SK-N-SH treated with all-trans-retinoic acid at 6 μM for 48 hours (cell line): ENCODE measurements around the gene ATP6V0E1.

Experiments
- ATAC-seq: fragments of 200-7000 bp; cut with Tn5 transposase; 3 replicates; pipeline ENCODE4 v1.9.1; 2020; ENCODE audit warnings: mild to moderate bottlenecking, moderate library complexity
- ARNTL ChIP-seq: fragments of 450-650 bp; formaldehyde crosslinking; IDR thresholded peaks from 2 replicates; pipeline ENCODE4 v1.5.0; 2020; ENCODE audit warnings: low read depth, mild to moderate bottlenecking, moderate library complexity, borderline replicate concordance
- BACH2 ChIP-seq: fragments of 250-450 bp; sonication (Bioruptor Pico); IDR thresholded peaks from 2 replicates; pipeline ENCODE4 v1.9.0; 2021; ENCODE audit warnings: mild to moderate bottlenecking, borderline replicate concordance
- CREB5 ChIP-seq: fragments of 250-450 bp; sonication (Bioruptor Pico); IDR thresholded peaks from 2 replicates; pipeline ENCODE4 v1.5.1; 2020; ENCODE audit warnings: low read depth, mild to moderate bottlenecking, moderate library complexity
- CSDC2 ChIP-seq: fragments of 250-450 bp; sonication (Bioruptor Pico); IDR thresholded peaks from 2 replicates; pipeline ENCODE4 v1.5.0; 2020; ENCODE audit warnings: mild to moderate bottlenecking, moderate library complexity
- CSRNP3 ChIP-seq: fragments of 250-450 bp; sonication (Bioruptor Pico); IDR thresholded peaks from 2 replicates; pipeline ENCODE4 v1.5.1; 2021; ENCODE audit warnings: mild to moderate bottlenecking, moderate library complexity
- ESRRG ChIP-seq: fragments of 250-450 bp; sonication (Bioruptor Pico); IDR thresholded peaks from 2 replicates; pipeline ENCODE4 v1.6.1; 2021; ENCODE audit warnings: mild to moderate bottlenecking
- GLIS3 ChIP-seq: fragments of 250-450 bp; sonication (Bioruptor Pico); IDR thresholded peaks from 2 replicates; pipeline ENCODE4 v1.5.0; 2020; ENCODE audit warnings: mild to moderate bottlenecking, moderate library complexity
- ISL1 ChIP-seq: fragments of 250-450 bp; sonication (Bioruptor Pico); IDR thresholded peaks from 2 replicates; pipeline ENCODE4 v2.1.2; 2022; ENCODE audit warnings: mild to moderate bottlenecking, moderate library complexity
- PATZ1 ChIP-seq: fragments of 250-450 bp; sonication (Bioruptor Pico); IDR thresholded peaks from 2 replicates; pipeline ENCODE4 v1.8.0; 2020; ENCODE audit warnings: mild to moderate bottlenecking, moderate library complexity, borderline replicate concordance
- RARB ChIP-seq: fragments of 250-450 bp; sonication (Bioruptor Pico); IDR thresholded peaks from 2 replicates; pipeline ENCODE4 v1.8.0; 2021; ENCODE audit warnings: mild to moderate bottlenecking, moderate library complexity
- SNAI2 ChIP-seq: fragments of 250-450 bp; sonication (Bioruptor Pico); IDR thresholded peaks from 2 replicates; pipeline ENCODE4 v1.5.0; 2020; ENCODE audit warnings: mild to moderate bottlenecking, moderate library complexity
- TOX ChIP-seq: fragments of 250-450 bp; sonication (Bioruptor Pico); IDR thresholded peaks from 2 replicates; pipeline ENCODE4 v1.8.0; 2021; ENCODE audit warnings: mild to moderate bottlenecking, moderate library complexity, borderline replicate concordance
- TSHZ2 ChIP-seq: fragments of 250-450 bp; sonication (Bioruptor Pico); IDR thresholded peaks from 2 replicates; pipeline ENCODE4 v1.5.0; 2020; ENCODE audit warnings: mild to moderate bottlenecking, moderate library complexity
- ZFP3 ChIP-seq: fragments of 250-450 bp; sonication (Bioruptor Pico); IDR thresholded peaks from 2 replicates; pipeline ENCODE4 v1.5.0; 2020; ENCODE audit warnings: mild to moderate bottlenecking, moderate library complexity
- ZFP30 ChIP-seq: fragments of 450-650 bp; formaldehyde crosslinking; IDR thresholded peaks from 2 replicates; pipeline ENCODE4 v1.5.0; 2022; ENCODE audit warnings: mild to moderate bottlenecking, moderate library complexity
- ZNF565 ChIP-seq: fragments of 450-650 bp; formaldehyde crosslinking; conservative IDR thresholded peaks from 2 replicates; pipeline ENCODE4 v1.5.0; 2020; ENCODE audit warnings: low read depth, mild to moderate bottlenecking, moderate library complexity
- ZNF70 ChIP-seq: fragments of 450-650 bp; formaldehyde crosslinking; IDR thresholded peaks from 2 replicates; pipeline ENCODE4 v1.5.0; 2020; ENCODE audit warnings: mild to moderate bottlenecking, moderate library complexity
- ZNF8 ChIP-seq: fragments of 450-650 bp; formaldehyde crosslinking; IDR thresholded peaks from 2 replicates; pipeline ENCODE4 v1.5.0; 2020; ENCODE audit warnings: mild to moderate bottlenecking, moderate library complexity

The ATP6V0E1 gene

GRCh38 chr5:173018358-173018757, 34.8 kb downstream of the ATP6V0E1 start:
- no peak for ATAC-seq
- TF ChIP-seq ZFP30 (CRISPR knock-in tag) = no peak
- no peak for TF ChIP-seq ZNF70 (CRISPR knock-in tag)
- no peak for TF ChIP-seq BACH2 (CRISPR knock-in tag)
- TF ChIP-seq CREB5 (CRISPR knock-in tag) = no peak
- no peak for TF ChIP-seq ZFP3 (CRISPR knock-in tag)
- no peak for TF ChIP-seq ESRRG
- TF ChIP-seq ZNF565 = no peak

- no peak for ATAC-seq
- TF ChIP-seq ZFP3 (CRISPR knock-in tag) (no peak), ESRRG (no peak), ZNF8 (CRISPR knock-in tag) (no peak), BACH2 (CRISPR knock-in tag) (no peak), CREB5 (CRISPR knock-in tag) (no peak), ZNF70 (CRISPR knock-in tag) (no peak), PATZ1 (CRISPR knock-in tag) (no peak), RARB (CRISPR knock-in tag) (no peak), ZNF565 (no peak), CSDC2 (CRISPR knock-in tag) (no peak), TOX (CRISPR knock-in tag) (no peak), GLIS3 (CRISPR knock-in tag) (no peak), TSHZ2 (no peak), SNAI2 (CRISPR knock-in tag) (no peak), CSRNP3 (CRISPR knock-in tag) (no peak), ARNTL (CRISPR knock-in tag) (no peak)
These were observed 36.6 kb downstream of the ATP6V0E1 start for GRCh38 chr5:173020154-173020581.

GRCh38 chr5:173020643-173021042, 37.1 kb downstream of the ATP6V0E1 start:
- no peak for ATAC-seq
- TF ChIP-seq ZFP30 (CRISPR knock-in tag) = no peak
- TF ChIP-seq ZNF8 (CRISPR knock-in tag) = no peak
- no peak for TF ChIP-seq ISL1
- no peak for TF ChIP-seq BACH2 (CRISPR knock-in tag)
- no peak for TF ChIP-seq PATZ1 (CRISPR knock-in tag)
- no peak for TF ChIP-seq TOX (CRISPR knock-in tag)
- TF ChIP-seq CSDC2 (CRISPR knock-in tag) = no peak
- TF ChIP-seq TSHZ2 = no peak
- no peak for TF ChIP-seq ESRRG
- no peak for TF ChIP-seq ZNF70 (CRISPR knock-in tag)
- TF ChIP-seq, all 23 proteins: peak for 0
